ENCODE data around the gene TCERG1.
A peak's percentile ranks its signal among the peaks of the same experiment; 100 is the strongest.

TCERG1 gene

DNA sequence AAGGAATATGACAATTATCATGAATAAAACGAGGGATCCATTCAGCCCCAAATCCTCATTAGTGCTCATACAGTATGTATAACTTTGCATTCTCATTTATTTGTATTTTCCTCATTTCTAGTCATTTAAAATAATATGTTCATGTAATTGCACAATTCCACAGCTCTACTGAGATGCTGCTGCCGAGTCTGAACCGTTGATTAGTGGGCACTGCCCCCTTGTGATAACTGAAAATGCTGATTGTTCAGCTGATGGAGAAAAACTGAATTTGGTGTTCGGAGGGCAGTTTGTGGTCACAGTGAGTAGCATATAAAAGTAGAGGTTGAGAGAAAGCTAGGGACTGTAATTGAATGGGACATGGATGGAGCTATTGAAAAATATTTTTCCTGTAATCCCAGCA, 81.1 kb downstream of the TCERG1 start:
- DNase-seq (ENCODE audit: low read depth), result no peak
- H3K4me3 ChIP-seq (ENCODE audit: low read length), result no peak overlapping the region
- TF ChIP-seq, protein P1, sequence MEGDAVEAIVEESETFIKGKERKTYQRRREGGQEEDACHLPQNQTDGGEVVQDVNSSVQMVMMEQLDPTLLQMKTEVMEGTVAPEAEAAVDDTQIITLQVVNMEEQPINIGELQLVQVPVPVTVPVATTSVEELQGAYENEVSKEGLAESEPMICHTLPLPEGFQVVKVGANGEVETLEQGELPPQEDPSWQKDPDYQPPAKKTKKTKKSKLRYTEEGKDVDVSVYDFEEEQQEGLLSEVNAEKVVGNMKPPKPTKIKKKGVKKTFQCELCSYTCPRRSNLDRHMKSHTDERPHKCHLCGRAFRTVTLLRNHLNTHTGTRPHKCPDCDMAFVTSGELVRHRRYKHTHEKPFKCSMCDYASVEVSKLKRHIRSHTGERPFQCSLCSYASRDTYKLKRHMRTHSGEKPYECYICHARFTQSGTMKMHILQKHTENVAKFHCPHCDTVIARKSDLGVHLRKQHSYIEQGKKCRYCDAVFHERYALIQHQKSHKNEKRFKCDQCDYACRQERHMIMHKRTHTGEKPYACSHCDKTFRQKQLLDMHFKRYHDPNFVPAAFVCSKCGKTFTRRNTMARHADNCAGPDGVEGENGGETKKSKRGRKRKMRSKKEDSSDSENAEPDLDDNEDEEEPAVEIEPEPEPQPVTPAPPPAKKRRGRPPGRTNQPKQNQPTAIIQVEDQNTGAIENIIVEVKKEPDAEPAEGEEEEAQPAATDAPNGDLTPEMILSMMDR (conservative IDR thresholded peaks at IDR 0.05; ENCODE audit: low read length), result no peak

DNA sequence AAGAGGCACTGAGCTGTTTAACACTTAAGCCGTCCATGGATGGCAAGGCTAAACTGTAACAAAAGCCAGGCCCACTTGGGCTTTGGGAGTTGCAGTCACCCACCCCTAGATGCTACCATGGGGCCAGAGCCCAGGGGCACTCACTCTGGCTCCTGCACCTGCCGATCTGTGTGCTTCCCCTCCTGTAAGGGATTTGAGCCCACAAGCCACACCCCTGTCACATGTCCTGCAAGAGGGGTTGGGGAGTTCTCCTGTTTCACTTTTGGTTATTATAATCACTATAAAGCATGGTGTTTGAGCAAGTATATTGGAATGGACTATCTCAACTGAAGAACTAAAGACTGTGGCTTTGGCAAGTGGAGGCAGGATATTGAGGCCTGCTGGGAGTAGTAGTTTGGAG, 82.9 kb downstream of the TCERG1 start:
- no peak overlapping the region for H3K4me3 ChIP-seq (ENCODE audit: low read length)
- DNase-seq (ENCODE audit: low read depth), result no peak

DNA sequence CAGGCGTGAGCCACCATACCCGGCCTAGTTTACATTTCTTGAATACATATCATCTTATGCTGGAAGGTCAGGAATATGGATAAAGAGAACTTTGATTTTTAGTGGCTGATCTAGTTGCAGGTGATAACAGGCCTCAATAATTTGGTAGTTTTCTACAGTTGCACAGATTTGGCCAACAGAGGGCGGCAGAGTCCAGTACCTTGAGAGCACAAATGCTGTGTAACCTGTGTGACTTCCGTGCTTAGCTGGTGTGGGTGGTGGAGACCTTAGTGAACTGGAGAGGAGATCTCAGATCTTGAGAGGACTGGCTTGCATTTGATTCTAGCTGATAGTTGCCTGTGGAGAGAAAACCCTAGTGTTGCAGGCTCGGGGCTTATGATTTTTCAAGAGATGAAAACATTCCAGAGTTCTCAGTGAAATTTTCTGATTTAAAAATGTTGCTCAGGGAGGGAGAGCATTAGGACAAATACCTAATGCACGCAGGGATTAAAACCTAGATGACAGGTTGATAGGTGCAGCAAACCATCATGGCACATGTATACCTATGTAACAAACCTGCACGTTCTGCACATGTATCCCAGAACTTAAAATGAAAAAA, 86.2 kb downstream of the TCERG1 start:
- peak; percentile 45 for DNase-seq (ENCODE audit: low read depth)
- H3K4me3 ChIP-seq (ENCODE audit: low read length), result no peak overlapping the region
- TF ChIP-seq, protein P1 (conservative IDR thresholded peaks at IDR 0.05; ENCODE audit: low read length), result peak; percentile 95

More for the DNA sequence above, 82.9 kb downstream of the TCERG1 start:
- TF ChIP-seq, protein P1 (conservative IDR thresholded peaks at IDR 0.05; ENCODE audit: low read length), result no peak

DNA sequence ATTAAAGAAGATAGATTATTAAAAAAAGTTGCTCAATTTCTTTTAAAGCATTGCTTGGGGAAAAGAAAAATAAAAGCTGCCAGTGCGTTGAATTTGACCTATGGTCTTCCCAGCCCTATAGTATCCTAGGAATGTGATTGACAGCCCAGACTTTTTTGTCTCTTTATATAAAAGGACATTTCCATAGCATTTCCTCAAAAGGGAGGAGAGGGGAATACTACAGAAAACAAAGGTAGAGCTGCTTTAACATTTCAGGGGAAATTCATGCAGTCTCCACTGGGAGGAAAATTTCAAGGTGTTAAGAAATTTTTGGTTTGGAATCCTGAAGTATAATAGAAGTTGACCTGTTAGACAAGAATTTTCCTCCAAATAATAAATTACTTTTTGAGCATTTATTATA, 86.7 kb downstream of the TCERG1 start:
- no peak overlapping the region for H3K4me3 ChIP-seq (ENCODE audit: low read length)
- TF ChIP-seq, protein P1 (conservative IDR thresholded peaks at IDR 0.05; ENCODE audit: low read length), result no peak
- DNase-seq (ENCODE audit: low read depth), result no peak

DNA sequence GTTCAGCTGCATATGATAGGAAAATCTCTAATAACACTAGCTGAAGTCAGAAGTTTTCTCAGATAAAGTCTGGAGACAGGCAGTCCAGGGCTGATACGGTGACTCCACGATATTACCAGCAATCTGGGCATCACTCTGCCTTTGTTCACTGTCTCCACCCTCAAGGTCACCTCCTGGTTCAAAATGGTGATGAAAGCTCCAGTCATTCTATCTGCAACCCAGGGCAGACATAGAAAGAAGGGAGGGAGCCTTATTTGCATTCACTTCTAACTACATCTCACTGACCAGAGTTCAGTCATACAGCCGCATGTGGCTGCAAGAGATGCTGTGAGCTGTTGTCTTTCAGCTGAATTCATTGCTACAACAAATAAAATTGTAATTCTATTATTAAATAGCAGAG, 91.3 kb downstream of the TCERG1 start:
- H3K4me3 ChIP-seq (ENCODE audit: low read length), result no peak overlapping the region
- DNase-seq (ENCODE audit: low read depth), result no peak
- TF ChIP-seq, protein P1 (conservative IDR thresholded peaks at IDR 0.05; ENCODE audit: low read length), result no peak

DNA sequence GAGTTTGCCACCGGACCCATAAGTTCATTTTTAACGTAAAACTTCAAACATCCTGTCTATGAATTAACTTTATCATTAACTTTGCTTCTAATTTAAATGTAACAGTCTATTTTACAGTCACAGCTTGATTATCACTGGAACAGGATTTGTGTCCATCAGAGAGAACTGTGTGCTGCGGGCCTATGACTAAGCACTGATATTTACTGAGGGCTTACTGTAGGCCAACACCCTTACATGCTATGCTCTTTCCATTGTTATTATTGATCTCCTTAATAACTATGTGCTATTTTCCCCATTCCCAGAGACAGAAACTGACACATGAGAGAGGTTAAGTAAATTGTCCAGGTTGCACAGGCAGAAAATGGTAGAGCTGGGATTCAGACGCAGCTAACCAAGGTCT, 92.8 kb downstream of the TCERG1 start:
- no peak overlapping the region for H3K4me3 ChIP-seq (ENCODE audit: low read length)
- no peak for DNase-seq (ENCODE audit: low read depth)
- TF ChIP-seq, protein P1 (conservative IDR thresholded peaks at IDR 0.05; ENCODE audit: low read length), result no peak

DNA sequence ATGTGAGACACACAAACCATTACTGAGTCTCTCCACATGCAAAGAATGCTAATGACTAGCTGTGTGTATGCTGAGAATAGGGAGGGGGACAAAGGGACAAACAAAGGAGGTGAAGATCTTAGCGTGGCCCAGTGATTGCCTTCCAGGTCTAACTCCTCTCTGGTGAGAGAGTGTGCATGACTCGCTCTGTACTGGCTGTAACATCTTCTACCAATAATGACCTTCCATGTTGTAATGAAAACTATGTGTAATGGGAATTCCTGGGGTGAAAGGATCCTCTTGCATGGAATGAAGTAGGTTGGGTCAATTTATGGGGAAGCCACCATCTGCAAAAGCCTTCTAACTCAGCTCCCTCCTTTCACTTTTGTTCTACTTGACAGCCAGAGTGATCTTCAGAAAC, 93.3 kb downstream of the TCERG1 start:
- H3K4me3 ChIP-seq (ENCODE audit: low read length), result no peak overlapping the region
- TF ChIP-seq, protein P1 (conservative IDR thresholded peaks at IDR 0.05; ENCODE audit: low read length), result no peak
- DNase-seq (ENCODE audit: low read depth), result peak; percentile 46

Data from AG10803 (cell line).